GM12878 (cell line): ENCODE measurements around the gene LTN1. TPM values are rescaled to one million over a fixed set of nuclear protein-coding genes. Genes with fewer than 3 reads are reported as not detected.

Experiments used
- ATAC-seq: fragments of 200-7000 bp; cut with Tn5 transposase; 3 replicates; pipeline ENCODE4 v1.9.1; 2020; ENCODE audit warnings: mild to moderate bottlenecking, moderate library complexity
- BruUV-seq: library from RNA; stranded (reverse); fragments of 400-500 nt; replicated peaks from 2 replicates; lab custom pipeline; 2021; lab: Mats Ljungman, UMichigan
- CTCF ChIA-PET: fragments of 300-600 bp; sonication (Branson Sonifier 250); formaldehyde crosslinking; extraction: SDS; loops from one replicate; lab custom pipeline; 2021; ENCODE audit warnings: inconsistent platforms; lab: Yijun Ruan, JAX
- POLR2A ChIA-PET: fragments of 350-600 bp; formaldehyde crosslinking; extraction: SDS; loops from one replicate; lab custom pipeline; 2021; ENCODE audit warnings: inconsistent platforms; lab: Charles Lee
- RAD21 ChIA-PET: fragments of 300-600 bp; sonication (Branson Sonifier 250); formaldehyde crosslinking; loops from one replicate; lab custom pipeline; 2023; ENCODE audit warnings: antibody characterized with exemption; ENCODE audit not compliant: unreplicated experiment; lab: Charles Lee
- SMC1A ChIA-PET: fragments of 300-600 bp; sonication (Branson Sonifier 250); formaldehyde crosslinking; loops from one replicate; lab custom pipeline; 2023; ENCODE audit not compliant: unreplicated experiment, uncharacterized antibody; lab: Charles Lee
- DNase-seq: peaks from one replicate; pipeline ENCODE4 v3.0.0-alpha.2; 2011; ENCODE audit warnings: low read depth, low spot score
- FAIRE-seq: peaks from 3 replicates; lab custom pipeline; 2011; peaks lifted over from hg19 to GRCh38; lab: Jason Lieb, UNC
- H2AFZ ChIP-seq: 2 replicates; pipeline ENCODE4 v1.6.0; 2011; ENCODE audit warnings: low read depth, low read length, control low read depth; ENCODE audit not compliant: control insufficient read depth
- H3K27ac ChIP-seq: 2 replicates; pipeline ENCODE4 v1.5.1; 2011; ENCODE audit warnings: control low read depth; ENCODE audit not compliant: control insufficient read depth, insufficient read depth
- H3K27me3 ChIP-seq, 2 experiments: replicated peaks in 1 of 2; 2 replicates each; pipeline versions ENCODE4 v1.6.0 to v1.6.1; 2011; ENCODE audit warnings: low read length in 1 of 2; ENCODE audit not compliant: control insufficient read depth in 2 of 2, insufficient read depth in 2 of 2
- H3K36me3 ChIP-seq, 2 experiments: 2 replicates each; pipeline ENCODE4 v1.5.1; 2011; ENCODE audit warnings: low read length in 1 of 2; ENCODE audit not compliant: control insufficient read depth in 2 of 2, insufficient read depth in 2 of 2
- H3K4me1 ChIP-seq: 2 replicates; pipeline ENCODE4 v1.6.1; 2011; ENCODE audit warnings: mild to moderate bottlenecking, low read length, moderate library complexity, mixed read lengths; ENCODE audit not compliant: control insufficient read depth, insufficient read depth
- H3K4me2 ChIP-seq: 2 replicates; pipeline ENCODE4 v1.6.0; 2011; ENCODE audit warnings: control low read depth; ENCODE audit not compliant: control insufficient read depth, insufficient read depth
- H3K4me3 ChIP-seq: fragments of 200-600 bp; sonication (generic); 2 replicates; pipeline ENCODE4 v1.5.1; 2016
- H3K79me2 ChIP-seq: 2 replicates; pipeline ENCODE4 v1.6.0; 2011; ENCODE audit warnings: low read length; ENCODE audit not compliant: control insufficient read depth, insufficient read depth
- H3K9ac ChIP-seq: 2 replicates; pipeline ENCODE4 v1.8.0; 2011; ENCODE audit warnings: low read length, control low read depth, mixed read lengths; ENCODE audit not compliant: control insufficient read depth, insufficient read depth
- H3K9me3 ChIP-seq: replicated peaks from 3 replicates; pipeline ENCODE4 v1.5.1; 2011; ENCODE audit warnings: mild to moderate bottlenecking, low read length; ENCODE audit not compliant: control insufficient read depth, insufficient read depth
- H4K20me1 ChIP-seq: 2 replicates; pipeline ENCODE4 v1.6.0; 2011; ENCODE audit not compliant: control insufficient read depth, insufficient read depth
- ATF3 ChIP-seq: IDR thresholded peaks from 2 replicates; pipeline ENCODE4 v1.6.1; 2011; ENCODE audit warnings: low read depth, mild to moderate bottlenecking, low read length, moderate library complexity, borderline replicate concordance; ENCODE audit errors: extremely low read depth
- BHLHE40 ChIP-seq, 2 experiments: fragments of 450-650 bp in 1 of 2; IDR thresholded peaks; 2 replicates each; pipeline ENCODE4 v1.6.1; 2011 to 2017; ENCODE audit warnings: low read depth in 2 of 2, borderline replicate concordance in 1 of 2, improper control_type of control experiment in 1 of 2, low read length in 1 of 2, mild to moderate bottlenecking in 1 of 2
- BMI1 ChIP-seq: fragments of 450-650 bp; IDR thresholded peaks from 2 replicates; pipeline ENCODE4 v1.6.1; 2016; ENCODE audit warnings: mild to moderate bottlenecking, moderate library complexity, borderline replicate concordance
- CBX5 ChIP-seq: sonication (generic); IDR thresholded peaks from 2 replicates; pipeline ENCODE4 v1.6.1; 2016; ENCODE audit warnings: low read depth, moderate library complexity, mild to moderate bottlenecking, inconsistent platforms
- CHD2 ChIP-seq: IDR thresholded peaks from 2 replicates; pipeline ENCODE4 v1.6.1; 2011; ENCODE audit warnings: low read depth, low read length, improper control_type of control experiment, borderline replicate concordance
- CREB1 ChIP-seq: IDR thresholded peaks from 2 replicates; pipeline ENCODE4 v1.6.1; 2012; ENCODE audit warnings: low read depth, mild to moderate bottlenecking, inconsistent platforms
- E2F8 ChIP-seq: fragments of 450-650 bp; IDR thresholded peaks from 2 replicates; pipeline ENCODE4 v1.6.1; 2018; ENCODE audit warnings: mild to moderate bottlenecking, low read depth, moderate library complexity; ENCODE audit not compliant: partially characterized antibody
- EGR1 ChIP-seq, 2 experiments: IDR thresholded peaks; 1 replicate in 1 of 2; 2 replicates in 1 of 2; pipeline ENCODE4 v1.6.1; 2011 to 2012; ENCODE audit warnings: low read depth in 2 of 2, low read length in 2 of 2, borderline replicate concordance in 1 of 2, mild to moderate bottlenecking in 1 of 2, moderate library complexity in 1 of 2
- FOXK2 ChIP-seq: fragments of 450-650 bp; IDR thresholded peaks from 2 replicates; pipeline ENCODE4 v1.6.1; 2017; ENCODE audit warnings: mild to moderate bottlenecking, moderate library complexity
- HCFC1 ChIP-seq: fragments of 150-350 bp; IDR thresholded peaks from 2 replicates; pipeline ENCODE4 v1.6.1; 2014; ENCODE audit warnings: low read length
- KLF5 ChIP-seq: fragments of 450-650 bp; IDR thresholded peaks from 2 replicates; pipeline ENCODE4 v1.6.1; 2014; ENCODE audit warnings: mild to moderate bottlenecking; ENCODE audit not compliant: partially characterized antibody
- LARP7 ChIP-seq: fragments of 450-650 bp; IDR thresholded peaks from 2 replicates; pipeline ENCODE4 v1.6.1; 2017; ENCODE audit warnings: mild to moderate bottlenecking
- NR2C2 ChIP-seq: IDR thresholded peaks from 2 replicates; pipeline ENCODE4 v1.6.1; 2011; ENCODE audit warnings: borderline replicate concordance, low read depth; ENCODE audit not compliant: control insufficient read depth, insufficient read length
- RUNX3 ChIP-seq: IDR thresholded peaks from 2 replicates; pipeline ENCODE4 v1.6.1; 2012; ENCODE audit warnings: low read length, inconsistent platforms
- TARDBP ChIP-seq: IDR thresholded peaks from 2 replicates; pipeline ENCODE4 v1.6.1; 2016; ENCODE audit warnings: borderline replicate concordance
- TBL1XR1 ChIP-seq: IDR thresholded peaks from 2 replicates; pipeline ENCODE4 v1.6.1; 2012; ENCODE audit warnings: low read depth, low read length, improper control_type of control experiment
- TCF3 ChIP-seq: IDR thresholded peaks from 2 replicates; pipeline ENCODE4 v1.6.1; 2012; ENCODE audit warnings: low read depth, mild to moderate bottlenecking, low read length, borderline replicate concordance; ENCODE audit not compliant: insufficient read depth
- USF2 ChIP-seq: IDR thresholded peaks from 2 replicates; pipeline ENCODE4 v1.6.1; 2011; ENCODE audit warnings: low read depth, low read length, improper control_type of control experiment, borderline replicate concordance
- WGBS: methylation state at CpG from one replicate; pipeline ENCODE4 v1.1.6; 2016; ENCODE audit warnings: low lambda C conversion rate; ENCODE audit not compliant: insufficient replicate concordance, insufficient coverage; ENCODE audit errors: missing lambda C conversion rate; 5-methylcytosine and 5-hydroxymethylcytosine counted together
- in situ Hi-C: fragments of 300-500 bp; cut with MboI; formaldehyde crosslinking; loops from 9 replicates; pipeline ENCODE4 v1.14.3; 2018; ENCODE audit warnings: mixed read lengths
- intact Hi-C: fragments of 100-400 bp; cut with micrococcal nuclease; formaldehyde crosslinking; loops from one replicate; pipeline ENCODE4 v1.14.2; 2022; ENCODE audit not compliant: unreplicated experiment
- polyA plus RNA-seq, 11 experiments: library from polyadenylated mRNA; depleted of rRNA in 4 of 11; unstranded in 6 of 11; stranded (reverse) in 5 of 11; fragments of >200 nt; fragmentation: Nextera tagmentation in 4 of 11; fragmentation: Illumina TruSeq in 1 of 11; extraction: Ambion mirVana in 4 of 11; extraction: Trizol in 1 of 11; gene quantifications; 1 replicate in 1 of 11; 2 replicates in 10 of 11; pipeline versions ENCODE4 v1.2.1 to v1.2.3, GENCODE V29; 2011 to 2016; ENCODE audit warnings: inconsistent platforms in 2 of 11, missing spikeins in 2 of 11, low read depth in 1 of 11
- total RNA-seq, 4 experiments: library from RNA; depleted of rRNA in 3 of 4; stranded (reverse); fragments of >200 nt in 3 of 4; fragmentation: Illumina TruSeq in 1 of 4; extraction: Trizol in 1 of 4; gene quantifications; 2 replicates each; pipeline versions ENCODE4 v1.2.1 to v1.2.3, GENCODE V29; 2013 to 2021

LTN1 gene
- total and polyA plus RNA-seq, 10 of the 15 experiments (the other 5 are each of a cell fraction or from before 2014, with no cell fraction given), result 3.5 to 17.3 (median 12.3) TPM

DNA sequence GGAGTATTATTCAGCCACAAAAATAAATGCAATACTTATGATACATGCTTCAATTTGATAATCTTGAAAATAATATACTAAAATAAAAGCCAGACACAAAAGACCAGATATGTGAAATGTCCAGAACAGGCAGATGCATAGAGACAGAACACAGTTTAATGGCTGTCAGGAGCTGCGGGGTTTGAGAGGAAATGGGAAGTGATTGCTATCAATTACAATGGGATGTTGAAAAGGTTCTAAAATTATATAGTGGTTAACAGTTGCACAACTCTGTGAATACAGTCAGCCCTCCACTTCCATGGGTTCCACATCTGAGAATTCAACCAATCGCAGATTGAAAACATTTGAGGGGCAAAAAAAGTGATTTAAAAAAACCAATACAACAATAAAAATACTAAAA, 54.0 kb downstream of the LTN1 start:
- ChIA-PET SMC1A (interaction anchor here (1.1 to 1.6 kb wide), 7 partner anchors 9 to 194 kb away, joined by 3 to 14 read pairs (median 4); a partner anchor contains a TSS), RAD21 (interaction anchor here (0.6 kb wide), 1 partner anchor 1136 kb away, joined by 3 read pairs; no protein-coding TSS in a partner anchor), CTCF (interaction anchor here (0.6 to 2.0 kb wide), 10 partner anchors 7 to 193 kb away, joined by 3 to 20 read pairs (median 4); no protein-coding TSS in a partner anchor), POLR2A (no interaction called here)
- no TSS peak for BruUV-seq
- DNase-seq, result no peak
- WGBS, result 97% methylated on average over 2 of the region's 2 CpGs
- Histone ChIP-seq H3K36me3 (peaks cover 0 to 19% of the 10 kb centered on the region in 2 experiments; a peak in 3 of 4 replicates), H3K9me3 (no peaks in the 10 kb centered on the region), H3K79me2 (no peaks in the 10 kb centered on the region), H3K9ac (no peak overlapping the region), H3K4me1 (no peaks in the 10 kb centered on the region), H3K27ac (no peak overlapping the region), H2AFZ (no peak overlapping the region), H3K4me2 (no peak overlapping the region), H3K27me3 (no peaks in the 10 kb centered on the region), H4K20me1 (no peaks in the 10 kb centered on the region), H3K4me3 (no peak overlapping the region)
- in situ Hi-C loops (no loop called here), intact Hi-C loops (no loop called here)
- ATAC-seq, result no peak
- no peak for FAIRE-seq
- TF ChIP-seq TBL1XR1 (no peak), USF2 (no peak), BHLHE40 (IDR thresholded peaks at IDR 0.05; ENCODE audit: borderline replicate concordance in 1 of 2, low read depth in 2 of 2, low read length in 1 of 2) (no peak), BMI1 (no peak), LARP7 (no peak), TCF3 (no peak), E2F8 (no peak), TARDBP (no peak), HCFC1 (no peak), KLF5 (no peak), CREB1 (no peak), NR2C2 (no peak), CHD2 (no peak), FOXK2 (no peak), EGR1 (IDR thresholded peaks at IDR 0.05; ENCODE audit: borderline replicate concordance in 1 of 2, low read depth in 2 of 2, low read length in 2 of 2) (no peak), RUNX3 (no peak), CBX5 (no peak), ATF3 (no peak)
